GM21786 (cell line): ENCODE measurements around the gene CENPW.

Experiments used
- ATAC-seq: cut with Tn5 transposase; IDR thresholded peaks from one replicate; pipeline ENCODE4 v1.9.1; 2021; ENCODE audit not compliant: unreplicated experiment

Gene CENPW

DNA sequence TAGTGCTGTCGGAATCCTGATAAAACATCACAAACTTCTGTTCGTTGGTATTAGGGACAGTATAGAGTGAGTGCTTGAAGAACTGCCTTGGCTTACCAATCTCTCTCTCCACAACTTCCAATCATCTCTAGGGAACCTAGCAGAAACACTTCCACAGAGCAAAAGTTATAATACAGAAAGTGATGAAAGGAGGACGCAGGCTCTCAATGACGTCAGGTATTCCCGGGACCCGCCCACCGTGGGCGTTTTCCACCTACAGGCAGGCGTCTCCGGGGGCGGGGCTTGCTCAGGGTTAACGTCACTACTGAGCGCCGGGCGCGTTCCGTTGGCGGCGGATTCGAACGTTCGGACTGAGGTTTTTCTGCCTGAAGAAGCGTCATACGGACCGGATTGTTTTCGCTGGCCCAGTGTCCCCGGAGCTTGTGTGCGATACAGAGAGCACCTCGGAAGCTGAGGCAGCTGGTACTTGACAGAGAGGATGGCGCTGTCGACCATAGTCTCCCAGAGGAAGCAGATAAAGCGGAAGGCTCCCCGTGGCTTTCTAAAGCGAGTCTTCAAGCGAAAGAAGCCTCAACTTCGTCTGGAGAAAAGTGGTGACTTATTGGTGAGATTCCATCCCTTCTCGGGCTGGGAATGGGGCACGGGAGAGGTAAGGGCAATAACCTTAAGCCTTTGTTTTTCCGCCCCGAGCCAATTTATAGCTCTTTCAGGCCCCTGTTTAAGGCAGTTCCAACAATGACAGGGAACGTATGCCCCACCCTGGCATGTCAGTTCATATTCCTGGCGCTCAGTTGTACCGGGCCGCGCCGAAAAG is at the start of gene CENPW:
Gene CENPW (plus strand): TSS at position 320 of the 814 bp plus-strand sequence. CDS start 159 bp downstream, at position 479.
- ATAC-seq = peak; percentile 93

DNA sequence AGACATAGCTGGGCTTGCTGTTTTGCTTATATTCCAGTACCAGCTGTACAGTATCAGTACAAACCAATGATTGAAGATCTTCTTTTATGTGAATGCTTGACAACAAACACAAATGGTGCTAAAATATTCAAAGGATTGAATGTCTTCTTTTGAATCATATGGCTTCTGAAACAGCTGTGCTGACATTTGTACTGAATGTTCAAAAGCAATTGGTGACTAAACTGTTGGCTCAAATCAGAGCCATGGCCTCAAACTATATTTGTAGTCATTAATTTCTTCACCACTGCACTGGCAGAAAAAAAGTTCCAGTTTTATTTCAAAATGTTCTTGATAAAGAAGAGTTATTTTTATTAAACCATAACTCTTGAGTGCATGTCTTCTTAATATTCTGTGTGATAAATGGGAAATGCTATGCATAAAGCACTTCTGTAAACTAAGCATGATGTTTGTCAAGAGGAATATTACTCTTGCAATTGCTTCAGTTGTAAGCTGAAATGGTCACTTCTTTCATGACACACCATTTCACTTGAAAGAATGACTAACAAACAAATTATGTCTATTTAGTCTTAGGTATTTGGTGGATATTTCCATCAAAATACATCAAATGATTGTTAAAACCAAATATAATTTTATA is 45.9 kb upstream of the CENPW start:
- ATAC-seq = no peak

- ATAC-seq = peak; percentile 46
Measured at GRCh38 chr6:126300126-126300525, 39.8 kb upstream of the CENPW start.

DNA sequence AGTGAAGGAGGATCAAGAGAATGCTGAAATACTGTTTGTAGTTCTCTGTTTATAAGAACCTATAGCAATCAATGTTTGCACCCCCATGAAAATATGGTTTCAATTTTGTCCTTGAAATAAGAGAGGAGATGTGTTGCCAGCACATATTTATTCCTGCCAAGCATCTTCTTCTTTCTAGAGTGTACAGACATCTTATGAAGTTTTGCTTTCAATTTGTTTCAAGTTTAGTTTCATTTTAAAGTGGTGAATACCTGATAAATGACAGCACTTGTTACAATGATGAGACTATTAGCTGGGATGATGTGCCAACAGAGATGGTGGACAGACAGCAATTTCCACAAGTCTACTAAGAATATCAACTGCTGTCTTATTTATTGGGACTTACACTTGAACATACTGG is 39.2 kb upstream of the CENPW start:
- ATAC-seq = peak; percentile 88

DNA sequence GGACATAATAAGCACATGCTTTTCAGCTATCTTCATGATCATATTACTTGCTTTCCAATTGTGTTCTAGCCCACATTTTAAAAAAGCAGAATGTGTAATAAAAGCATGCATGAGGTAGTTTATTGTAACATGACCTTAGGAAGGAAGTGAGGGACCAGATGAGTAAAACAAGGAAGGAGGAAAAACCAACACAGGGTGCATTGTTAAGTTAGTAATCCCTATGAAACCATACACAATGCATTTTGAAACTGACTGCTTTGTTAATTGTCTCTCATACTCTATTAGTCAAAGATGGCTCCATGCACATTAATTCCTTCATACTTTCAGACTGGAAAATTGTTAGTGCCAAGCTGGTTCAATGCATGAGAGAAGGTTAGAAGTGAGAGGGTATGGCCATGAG is 37.7 kb upstream of the CENPW start:
- no peak for ATAC-seq

DNA sequence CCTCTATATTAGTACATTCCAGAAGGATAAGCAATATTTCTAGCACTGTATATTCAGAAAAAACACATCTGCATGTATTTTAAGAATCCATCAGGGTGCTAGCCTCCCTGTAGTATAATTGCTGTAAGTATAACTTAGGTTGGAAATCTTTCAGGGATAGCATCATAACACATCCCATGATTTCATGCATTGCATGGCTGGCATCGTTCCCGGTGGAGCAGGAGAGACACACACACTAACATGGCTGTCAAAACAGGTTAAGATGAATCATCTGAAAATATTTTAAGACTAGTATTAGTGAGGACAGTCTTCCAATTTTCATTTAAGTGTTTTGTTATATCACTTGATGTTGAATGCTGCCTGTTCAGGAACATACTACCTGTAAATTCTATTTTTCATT is 32.1 kb upstream of the CENPW start:
- ATAC-seq = no peak

- ATAC-seq = no peak
Measured at GRCh38 chr6:126308362-126308761, 31.6 kb upstream of the CENPW start.

- ATAC-seq = peak; percentile 80
Measured at GRCh38 chr6:126312013-126312665, 27.8 kb upstream of the CENPW start.

- ATAC-seq = no peak
Measured at GRCh38 chr6:126313941-126314340, 26.0 kb upstream of the CENPW start.

- ATAC-seq = no peak
Measured at GRCh38 chr6:126318797-126319196, 21.1 kb upstream of the CENPW start.

DNA sequence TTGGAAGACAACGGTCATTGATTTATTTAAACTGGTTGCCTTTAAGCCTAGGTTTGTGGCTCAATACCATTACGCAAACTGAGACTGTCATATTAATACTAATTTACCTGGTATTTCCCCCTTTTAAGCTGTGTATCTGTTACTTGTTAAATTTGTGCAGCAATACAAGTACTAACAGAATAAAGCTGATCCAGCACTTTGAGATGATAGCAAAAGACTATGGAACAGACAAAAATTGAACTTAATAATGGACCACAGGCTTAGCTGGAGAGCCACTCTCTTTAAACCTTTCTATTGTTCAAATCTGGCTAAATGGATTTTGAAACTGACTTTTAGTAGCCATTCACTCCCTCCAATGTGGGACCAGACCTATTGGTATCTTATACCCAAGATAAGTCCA is 6.2 kb upstream of the CENPW start:
- no peak for ATAC-seq

GRCh38 chr6:126335210-126335609 is 4.7 kb upstream of the CENPW start:
- no peak for ATAC-seq

DNA sequence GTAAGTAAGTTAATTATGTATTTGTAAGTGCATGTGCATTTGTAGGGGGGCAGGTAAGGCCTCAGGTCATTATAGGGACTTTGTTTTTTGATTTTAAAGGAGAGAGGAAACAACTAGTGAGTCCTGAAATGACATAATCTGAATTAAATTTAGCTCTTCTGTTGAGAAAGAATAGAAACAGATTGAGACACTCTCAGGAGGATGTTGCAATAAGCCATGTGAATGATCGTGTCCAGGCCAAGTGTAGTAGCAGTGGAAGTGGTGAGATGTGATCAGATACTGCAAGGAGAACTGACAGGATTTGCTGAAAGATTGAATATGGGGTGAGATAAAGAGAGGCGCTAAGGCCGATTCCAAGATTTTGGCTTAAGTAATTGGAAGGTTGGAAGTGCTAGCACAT is 2.6 kb upstream of the CENPW start:
- no peak for ATAC-seq

DNA sequence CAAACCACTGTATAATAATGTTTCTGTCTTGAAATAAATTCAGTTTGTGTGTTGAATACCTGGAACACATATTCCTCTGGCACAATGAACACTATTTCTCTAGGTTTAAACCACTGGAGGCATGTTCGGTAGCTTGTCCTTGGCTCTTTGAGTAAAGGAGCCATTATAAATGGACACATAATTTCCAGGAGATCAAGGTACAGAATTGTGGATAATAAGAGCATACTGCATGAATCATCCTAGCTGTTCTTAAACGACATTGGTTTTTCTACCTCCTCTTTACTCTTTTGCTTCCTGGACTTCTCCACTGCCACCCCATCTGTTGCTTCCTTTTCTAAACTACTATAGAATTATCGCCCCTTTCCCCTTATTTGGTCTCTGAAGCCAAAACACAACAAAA is 1.2 kb downstream of the CENPW start:
- ATAC-seq = no peak

DNA sequence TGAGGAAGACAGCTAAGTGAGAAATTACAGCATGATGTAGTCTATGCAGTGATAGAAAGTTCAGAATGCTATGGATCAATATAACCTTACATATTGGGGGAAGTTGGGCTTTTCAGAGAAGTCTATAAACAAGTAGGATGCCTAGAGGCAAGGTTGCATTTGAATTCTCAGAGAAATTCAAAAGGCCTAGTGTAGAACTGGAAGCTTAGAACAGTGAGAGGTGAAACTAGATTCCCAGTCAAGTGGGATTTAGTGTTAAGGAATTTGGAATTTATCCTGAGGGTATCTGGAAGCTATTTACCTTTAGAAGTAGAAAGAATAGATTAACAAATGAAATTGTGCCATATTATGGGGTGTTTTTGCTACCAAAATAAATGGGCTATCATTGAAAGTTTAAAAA is 4.3 kb downstream of the CENPW start:
- ATAC-seq = no peak

- no peak for ATAC-seq
Measured at GRCh38 chr6:126351960-126352359, 12.0 kb downstream of the CENPW start.

GRCh38 chr6:126352514-126352913 is 12.6 kb downstream of the CENPW start:
- no peak for ATAC-seq

DNA sequence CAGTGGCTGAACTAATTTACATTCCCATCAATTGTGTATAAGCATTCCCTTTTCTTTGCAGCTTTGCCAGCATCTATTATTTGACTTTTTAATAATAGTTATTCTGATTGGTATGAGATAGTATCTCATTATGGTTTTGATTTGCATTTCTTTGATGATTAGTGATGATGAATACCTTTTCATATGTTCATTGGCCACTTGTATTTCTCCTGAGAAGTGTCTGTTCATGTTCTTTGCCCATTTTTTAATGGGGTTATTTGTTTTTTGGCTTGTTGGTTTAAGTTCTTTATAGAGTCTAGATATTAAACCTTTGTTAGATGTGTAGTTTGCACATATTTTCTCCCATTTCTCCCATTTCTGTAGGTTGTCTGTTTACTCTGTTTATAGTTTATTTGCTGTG is 16.6 kb downstream of the CENPW start:
- no peak for ATAC-seq

GRCh38 chr6:126359936-126360537 is 20.1 kb downstream of the CENPW start:
- ATAC-seq = no peak

GRCh38 chr6:126361832-126362440 is 22.0 kb downstream of the CENPW start:
- no peak for ATAC-seq

GRCh38 chr6:126367849-126368248 is 27.9 kb downstream of the CENPW start:
- ATAC-seq = no peak
